H1 (cell line): ENCODE data around the gene DCTN5. TPM values are rescaled to one million over a fixed set of nuclear protein-coding genes. Genes with fewer than 3 reads are reported as not detected.

Experiments used
- CTCF ChIA-PET: fragments of 300-600 bp; sonication (Branson Sonifier 250); formaldehyde crosslinking; loops from one replicate; lab custom pipeline; 2021; ENCODE audit not compliant: partially characterized antibody; lab: Charles Lee
- POLR2A ChIA-PET: fragments of 300-600 bp; sonication (Branson Sonifier 250); formaldehyde crosslinking; loops from one replicate; lab custom pipeline; 2021; ENCODE audit warnings: inconsistent platforms; ENCODE audit not compliant: partially characterized antibody; lab: Charles Lee
- DNase-seq, 2 experiments: peaks; one replicate each; pipeline versions ENCODE4 v3.0.0 to v3.0.0-alpha.2; 2010 to 2022; ENCODE audit warnings: low spot score in 2 of 2, low read depth in 1 of 2, mixed read lengths in 1 of 2
- FAIRE-seq: peaks from 2 replicates; lab custom pipeline; 2011; peaks lifted over from hg19 to GRCh38; lab: Jason Lieb, UNC
- H2AFZ ChIP-seq: 2 replicates; pipeline ENCODE4 v1.8.1; 2012; ENCODE audit warnings: low read length, inconsistent platforms
- H2AK5ac ChIP-seq: 2 replicates; pipeline ENCODE4 v1.6.1; 2013; ENCODE audit warnings: low read depth, low read length
- H2BK120ac ChIP-seq: replicated peaks from 2 replicates; pipeline ENCODE3; 2013; ENCODE audit warnings: low read depth, low read length, inconsistent platforms
- H2BK12ac ChIP-seq: 2 replicates; pipeline ENCODE4 v1.6.1; 2013; ENCODE audit warnings: low read depth, low read length
- H2BK15ac ChIP-seq: 2 replicates; pipeline ENCODE4 v1.6.1; 2013; ENCODE audit warnings: low read length
- H2BK20ac ChIP-seq: 2 replicates; pipeline ENCODE4 v1.6.1; 2013; ENCODE audit warnings: low read length
- H2BK5ac ChIP-seq: 2 replicates; pipeline ENCODE4 v1.6.1; 2013; ENCODE audit warnings: low read depth, low read length
- H3K14ac ChIP-seq: 2 replicates; pipeline ENCODE4 v1.6.1; 2013; ENCODE audit warnings: inconsistent platforms; ENCODE audit not compliant: insufficient read length
- H3K18ac ChIP-seq: 2 replicates; pipeline ENCODE4 v1.6.1; 2013; ENCODE audit warnings: low read length; ENCODE audit errors: extremely low read depth
- H3K23ac ChIP-seq: 2 replicates; pipeline ENCODE4 v1.6.1; 2013; ENCODE audit warnings: inconsistent platforms; ENCODE audit not compliant: insufficient read length
- H3K23me2 ChIP-seq: 2 replicates; pipeline ENCODE4 v1.6.1; 2013; ENCODE audit warnings: low read depth, low read length
- H3K27ac ChIP-seq: 2 replicates; pipeline ENCODE4 v1.6.1; 2011; ENCODE audit warnings: low read depth, low read length, inconsistent platforms
- H3K27me3 ChIP-seq, 4 experiments: replicated peaks in 1 of 4; 1 replicate in 1 of 4; 2 replicates in 3 of 4; pipeline versions ENCODE4 v1.6.1 to v1.8.1; 2011 to 2013; ENCODE audit warnings: low read length in 3 of 4, mild to moderate bottlenecking in 3 of 4, inconsistent platforms in 2 of 4, mixed read lengths in 2 of 4, moderate library complexity in 1 of 4; ENCODE audit not compliant: control insufficient read depth in 3 of 4, insufficient read depth in 3 of 4; ENCODE audit errors: extremely low read depth in 1 of 4
- H3K36me3 ChIP-seq, 4 experiments: 2 replicates each; pipeline versions ENCODE4 v1.6.1 to v1.8.1; 2011 to 2013; ENCODE audit warnings: mild to moderate bottlenecking in 4 of 4, low read length in 3 of 4, moderate library complexity in 2 of 4, control low read depth in 1 of 4, inconsistent platforms in 1 of 4; ENCODE audit not compliant: insufficient read depth in 4 of 4, control insufficient read depth in 2 of 4
- H3K4ac ChIP-seq: replicated peaks from 2 replicates; pipeline ENCODE3; 2013; ENCODE audit warnings: low read length, low read depth, mixed read lengths, inconsistent platforms; ENCODE audit not compliant: insufficient read length
- H3K4me1 ChIP-seq, 4 experiments: replicated peaks in 1 of 4; 1 replicate in 1 of 4; 2 replicates in 3 of 4; pipeline versions ENCODE4 v1.6.1 to v1.8.1; 2011 to 2013; ENCODE audit warnings: low read length in 3 of 4, inconsistent platforms in 2 of 4, mixed read lengths in 1 of 4; ENCODE audit not compliant: insufficient read depth in 4 of 4, control insufficient read depth in 3 of 4
- H3K4me2 ChIP-seq, 2 experiments: 2 replicates each; pipeline versions ENCODE4 v1.6.1 to v1.8.1; 2011 to 2013; ENCODE audit warnings: low read depth in 2 of 2, low read length in 2 of 2, control low read depth in 1 of 2, inconsistent platforms in 1 of 2, mild to moderate bottlenecking in 1 of 2; ENCODE audit not compliant: insufficient read depth in 1 of 2
- H3K4me3 ChIP-seq, 4 experiments: fragments of 200-600, 300-600 bp in 1 of 4; sonication (generic), shearing (Covaris generic), sonication (Bioruptor Twin) in 1 of 4; 2 replicates each; pipeline versions ENCODE4 v1.5.1 to v1.8.1; 2011 to 2016; ENCODE audit warnings: low read length in 4 of 4, low read depth in 3 of 4, control low read depth in 2 of 4, inconsistent platforms in 2 of 4, mild to moderate bottlenecking in 2 of 4, mixed read lengths in 1 of 4, moderate library complexity in 1 of 4; ENCODE audit not compliant: insufficient read depth in 2 of 4; ENCODE audit errors: extremely low read depth in 1 of 4
- H3K56ac ChIP-seq: replicated peaks from 2 replicates; pipeline ENCODE3; 2013; ENCODE audit warnings: low read depth, mild to moderate bottlenecking, mixed read lengths, low read length, inconsistent platforms; ENCODE audit not compliant: insufficient read length
- H3K79me1 ChIP-seq: 2 replicates; pipeline ENCODE4 v1.6.1; 2013; ENCODE audit warnings: low read depth, low read length, control low read depth
- H3K79me2 ChIP-seq, 2 experiments: 2 replicates each; pipeline versions ENCODE4 v1.6.1 to v1.8.1; 2012 to 2013; ENCODE audit warnings: low read length in 2 of 2, mild to moderate bottlenecking in 2 of 2, inconsistent platforms in 1 of 2; ENCODE audit not compliant: insufficient read depth in 2 of 2, control insufficient read depth in 1 of 2
- H3K9ac ChIP-seq, 4 experiments: replicated peaks in 1 of 4; 1 replicate in 1 of 4; 2 replicates in 3 of 4; pipeline versions ENCODE4 v1.6.1 to v1.8.1; 2011 to 2013; ENCODE audit warnings: low read depth in 3 of 4, low read length in 3 of 4, control low read depth in 2 of 4, mild to moderate bottlenecking in 2 of 4, moderate library complexity in 2 of 4, inconsistent platforms in 1 of 4; ENCODE audit errors: extremely low read depth in 1 of 4
- H3K9me3 ChIP-seq, 2 experiments: 2 replicates each; pipeline versions ENCODE4 v1.6.1 to v1.8.1; 2012 to 2013; ENCODE audit warnings: mild to moderate bottlenecking in 2 of 2, moderate library complexity in 2 of 2, control low read depth in 1 of 2, inconsistent platforms in 1 of 2, low read depth in 1 of 2, low read length in 1 of 2, mixed read lengths in 1 of 2; ENCODE audit not compliant: insufficient read depth in 2 of 2
- H4K20me1 ChIP-seq, 2 experiments: replicated peaks in 1 of 2; 2 replicates each; pipeline versions ENCODE3 to v1.8.1; 2011 to 2013; ENCODE audit warnings: inconsistent platforms in 2 of 2, low read length in 2 of 2, mild to moderate bottlenecking in 1 of 2; ENCODE audit not compliant: insufficient read depth in 2 of 2, control insufficient read depth in 1 of 2
- H4K5ac ChIP-seq: 2 replicates; pipeline ENCODE4 v1.6.1; 2013; ENCODE audit warnings: low read length, low read depth, mixed read lengths, inconsistent platforms; ENCODE audit not compliant: insufficient read length
- H4K8ac ChIP-seq: 2 replicates; pipeline ENCODE4 v1.8.0; 2013; ENCODE audit warnings: mild to moderate bottlenecking, moderate library complexity, low read length, inconsistent platforms; ENCODE audit not compliant: insufficient read depth; ENCODE audit errors: extremely low read depth
- H4K91ac ChIP-seq: replicated peaks from 2 replicates; pipeline ENCODE3; 2013; ENCODE audit warnings: low read length, mixed read lengths, inconsistent platforms; ENCODE audit not compliant: insufficient read length
- ASH2L ChIP-seq: fragments of 200-600, 300-600 bp; sonication (generic); IDR thresholded peaks from one replicate; pipeline ENCODE4 v1.7.1; 2017; ENCODE audit warnings: low read length
- KDM5A ChIP-seq: fragments of 200-600 bp; IDR thresholded peaks from 2 replicates; pipeline ENCODE4 v1.7.1; 2012; ENCODE audit warnings: mild to moderate bottlenecking, low read length, inconsistent platforms, mixed read lengths
- RXRA ChIP-seq: IDR thresholded peaks from 2 replicates; pipeline ENCODE4 v1.6.1; 2011; ENCODE audit warnings: low read depth, mild to moderate bottlenecking, low read length, moderate library complexity; ENCODE audit not compliant: insufficient read depth
- SAP30 ChIP-seq: fragments of 300-600 bp; sonication (generic); IDR thresholded peaks from 2 replicates; pipeline ENCODE4 v1.7.1; 2012; ENCODE audit warnings: low read length, moderate library complexity, mild to moderate bottlenecking, inconsistent platforms; ENCODE audit not compliant: insufficient read depth, insufficient replicate concordance
- SIRT6 ChIP-seq: IDR thresholded peaks from one replicate; pipeline ENCODE4 v1.7.1; 2012; ENCODE audit warnings: low read length, inconsistent platforms
- SP1 ChIP-seq: IDR thresholded peaks from 2 replicates; pipeline ENCODE4 v1.6.1; 2011; ENCODE audit warnings: low read depth, low read length
- TBP ChIP-seq: IDR thresholded peaks from 2 replicates; pipeline ENCODE4 v1.6.1; 2011; ENCODE audit warnings: low read depth, low read length, improper control_type of control experiment
- TCF12 ChIP-seq: IDR thresholded peaks from 2 replicates; pipeline ENCODE4 v1.6.1; 2011; ENCODE audit warnings: low read depth, mild to moderate bottlenecking, low read length
- WGBS, 2 experiments: shearing (Covaris generic) in 1 of 2; methylation state at CpG; one replicate each; pipeline versions ENCODE4 v1.1.6 to v1.1.7; 2013 to 2015; ENCODE audit warnings: low lambda C conversion rate in 2 of 2, mixed read lengths in 2 of 2, inconsistent platforms in 1 of 2, low coverage in 1 of 2, missing lambda C conversion rate in 1 of 2; ENCODE audit not compliant: insufficient replicate concordance in 2 of 2, insufficient coverage in 1 of 2, insufficient read length in 1 of 2; ENCODE audit errors: extremely low coverage in 1 of 2, missing lambda C conversion rate in 1 of 2; 5-methylcytosine and 5-hydroxymethylcytosine counted together
- polyA plus RNA-seq, 7 experiments: library from polyadenylated mRNA; depleted of rRNA in 3 of 7; stranded (reverse) in 5 of 7; unstranded in 2 of 7; fragments of >200 nt in 5 of 7; fragments of 200-250 nt in 2 of 7; gene quantifications; 1 replicate in 5 of 7; 2 replicates in 1 of 7; 4 replicates in 1 of 7; pipeline versions ENCODE4 v1.2.1 to v1.2.3, GENCODE V29; 2011 to 2013; ENCODE audit warnings: missing spikeins in 2 of 7, mixed read lengths in 2 of 7
- total RNA-seq: library from RNA; stranded (reverse); fragmentation: NEBNext Ultra II Directional; extraction: Animal tissue kit (Norgen Biotek cat#: 25700); gene quantifications from 2 replicates; pipeline ENCODE4 v1.2.1, GENCODE V29; 2021

The DCTN5 gene
- total and polyA plus RNA-seq, 2 of the 8 experiments (the other 6 are each of a cell fraction or from before 2014, with no cell fraction given): 36.0 to 74.0 TPM

GRCh38 chr16:23706439-23706838 lies 65.2 kb downstream of the DCTN5 start:
- Histone ChIP-seq H4K5ac (no peak overlapping the region), H2BK12ac (no peak overlapping the region), H3K18ac (no peak overlapping the region), H3K4ac (no peak overlapping the region), H2BK120ac (no peak overlapping the region), H3K14ac (no peak overlapping the region), H3K9me3 (peaks cover 8% of the 10 kb centered on the region in 2 experiments; a peak in 2 of 4 replicates), H3K4me2 (no peak overlapping the region), H3K27me3 (no peaks in the 10 kb centered on the region), H3K27ac (no peak overlapping the region), H3K23me2 (no peaks in the 10 kb centered on the region), H4K8ac (no peak overlapping the region), H3K56ac (no peak overlapping the region), H2AK5ac (no peak overlapping the region), H2BK5ac (no peak overlapping the region), H3K79me2 (no peaks in the 10 kb centered on the region), H2BK20ac (no peak overlapping the region), H3K79me1 (no peaks in the 10 kb centered on the region), H2AFZ (no peak overlapping the region), H3K9ac (no peak overlapping the region), H2BK15ac (no peak overlapping the region), H3K23ac (no peak overlapping the region), H3K36me3 (no peaks in the 10 kb centered on the region), H3K4me1 (no peaks in the 10 kb centered on the region; a peak in 1 of 7 replicates), H3K4me3 (no peak overlapping the region), H4K20me1 (no peaks in the 10 kb centered on the region), H4K91ac (no peak overlapping the region)
- DNase-seq (no peak), FAIRE-seq (no peak)
- CTCF ChIA-PET: interaction anchor here (1.3 to 1.8 kb wide), 3 partner anchors 12 to 171 kb away, joined by 3 to 5 read pairs (median 4); partner anchors contain the start of gene PLK1
- WGBS, 2 experiments: 83% methylated on average over 4 of the region's 4 CpGs; no CpG with 5 or more reads in 1 of the 2 experiments
- POLR2A ChIA-PET: no interaction called here
- no peak for TF ChIP-seq SP1
- no peak for TF ChIP-seq RXRA
- no peak for TF ChIP-seq KDM5A
- TF ChIP-seq SAP30: no peak
- TF ChIP-seq ASH2L: no peak
- no peak for TF ChIP-seq TBP
- TF ChIP-seq TCF12: no peak
- TF ChIP-seq SIRT6: no peak
